ENCODE results near the gene RIMKLA.

Gene RIMKLA

GRCh38 chr1:42418516-42418915 is 37.9 kb downstream of the RIMKLA start:
- H3K9me3 ChIP-seq (ENCODE audit: insufficient read depth, low read depth, low read length): no peaks in the 10 kb centered on the region
- no peak overlapping the region for H3K9ac ChIP-seq (ENCODE audit: low read depth, low read length)
- H3K27ac ChIP-seq (ENCODE audit: low read length): no peak overlapping the region
- peaks cover 12% of the 10 kb centered on the region for H3K4me1 ChIP-seq (ENCODE audit: insufficient read depth, low read length)
- no peak overlapping the region for H3K4me3 ChIP-seq (ENCODE audit: low read length)
- no peaks in the 10 kb centered on the region for H3K27me3 ChIP-seq (ENCODE audit: insufficient read depth, low read length)
- H3K36me3 ChIP-seq (ENCODE audit: insufficient read depth, low read depth, low read length): no peaks in the 10 kb centered on the region

DNA sequence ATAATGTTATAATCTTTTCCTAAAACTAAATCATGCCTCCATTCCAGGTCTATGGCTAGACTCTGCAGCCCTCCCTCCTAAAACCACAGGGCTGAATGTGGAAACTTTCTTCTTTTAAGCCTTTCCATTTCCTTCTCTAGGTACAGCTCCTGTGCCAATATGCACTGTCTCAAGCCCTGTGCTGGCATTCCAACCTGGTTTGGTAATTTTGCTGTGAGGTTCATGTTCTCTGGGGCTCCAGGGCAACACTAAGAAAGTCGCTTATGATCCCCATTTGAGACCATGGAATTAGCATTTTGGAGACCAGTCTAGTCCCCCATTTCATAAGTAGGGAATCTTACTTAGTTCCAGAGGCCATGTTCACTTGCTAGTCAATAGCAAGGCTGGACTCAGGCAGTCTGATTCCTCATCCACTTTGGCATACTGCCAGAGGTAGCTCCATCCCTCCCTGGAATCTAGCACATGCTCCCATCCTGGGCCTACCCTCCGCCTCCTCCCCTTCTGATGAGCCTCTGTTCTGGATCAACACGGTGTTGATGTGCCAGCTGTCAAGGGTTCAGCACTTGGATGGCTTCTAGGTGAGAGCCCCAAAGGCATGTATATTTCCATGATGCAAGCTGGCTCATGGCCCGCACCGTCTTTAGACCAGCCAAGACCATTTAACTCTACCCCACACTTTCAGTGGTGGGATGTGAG is 38.7 kb downstream of the RIMKLA start:
- Histone ChIP-seq H3K9ac (ENCODE audit: low read depth, low read length) (no peak overlapping the region), H3K27ac (ENCODE audit: low read length) (no peak overlapping the region)

GRCh38 chr1:42420121-42420520 is 39.5 kb downstream of the RIMKLA start:
- no peak overlapping the region for H3K27ac ChIP-seq (ENCODE audit: low read length)
- no peaks in the 10 kb centered on the region for H3K36me3 ChIP-seq (ENCODE audit: insufficient read depth, low read depth, low read length)
- peaks cover 12% of the 10 kb centered on the region for H3K4me1 ChIP-seq (ENCODE audit: insufficient read depth, low read length)
- H3K27me3 ChIP-seq (ENCODE audit: insufficient read depth, low read length): no peaks in the 10 kb centered on the region
- H3K4me3 ChIP-seq (ENCODE audit: low read length): no peak overlapping the region
- no peaks in the 10 kb centered on the region for H3K9me3 ChIP-seq (ENCODE audit: insufficient read depth, low read depth, low read length)
- H3K9ac ChIP-seq (ENCODE audit: low read depth, low read length): no peak overlapping the region

More for the DNA sequence above, 38.7 kb downstream of the RIMKLA start:
- Histone ChIP-seq H3K9me3 (ENCODE audit: insufficient read depth, low read depth, low read length) (no peaks in the 10 kb centered on the region), H3K4me1 (ENCODE audit: insufficient read depth, low read length) (peaks cover 12% of the 10 kb centered on the region), H3K27me3 (ENCODE audit: insufficient read depth, low read length) (no peaks in the 10 kb centered on the region), H3K4me3 (ENCODE audit: low read length) (no peak overlapping the region), H3K36me3 (ENCODE audit: insufficient read depth, low read depth, low read length) (no peaks in the 10 kb centered on the region)

DNA sequence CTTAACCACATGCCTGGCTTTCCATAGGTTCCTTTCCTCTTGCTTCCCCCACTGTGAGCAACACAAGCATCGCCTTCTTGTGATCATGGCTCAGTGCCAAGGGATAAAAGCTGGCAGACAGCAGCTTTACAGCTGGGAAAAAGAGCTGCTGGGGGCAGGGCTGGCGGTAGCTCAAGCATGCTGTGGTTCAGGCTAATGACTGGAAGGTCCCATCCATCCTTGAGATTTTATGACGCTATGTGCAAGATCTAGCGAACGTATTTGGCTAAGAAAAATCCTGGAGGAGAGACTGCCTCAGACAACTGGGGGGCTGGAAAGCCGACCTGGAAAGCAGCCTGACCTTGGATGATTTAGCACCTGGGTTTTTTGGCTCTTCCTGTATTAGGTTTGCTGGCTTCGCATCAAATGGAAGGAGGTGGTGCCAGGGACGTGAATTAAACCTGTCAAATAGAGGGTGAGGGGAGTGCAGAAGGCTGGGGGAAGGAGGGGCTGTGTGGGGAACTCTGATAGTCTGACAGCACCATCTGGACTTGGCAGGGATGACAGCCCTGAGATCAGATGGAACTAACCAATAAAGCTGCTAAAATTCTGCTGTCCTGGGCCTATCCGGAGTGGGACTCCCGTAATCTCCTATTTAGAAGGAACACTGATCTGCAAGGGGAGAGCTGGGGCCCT is 40.5 kb downstream of the RIMKLA start:
- no peaks in the 10 kb centered on the region for H3K36me3 ChIP-seq (ENCODE audit: insufficient read depth, low read depth, low read length)
- no peak overlapping the region for H3K27ac ChIP-seq (ENCODE audit: low read length)
- H3K27me3 ChIP-seq (ENCODE audit: insufficient read depth, low read length): no peaks in the 10 kb centered on the region

GRCh38 chr1:42422737-42423136 is 42.1 kb downstream of the RIMKLA start:
- H3K36me3 ChIP-seq (ENCODE audit: insufficient read depth, low read depth, low read length): no peaks in the 10 kb centered on the region
- no peak overlapping the region for H3K27ac ChIP-seq (ENCODE audit: low read length)
- no peaks in the 10 kb centered on the region for H3K27me3 ChIP-seq (ENCODE audit: insufficient read depth, low read length)
- peaks cover 11% of the 10 kb centered on the region for H3K4me1 ChIP-seq (ENCODE audit: insufficient read depth, low read length)
- no peaks in the 10 kb centered on the region for H3K9me3 ChIP-seq (ENCODE audit: insufficient read depth, low read depth, low read length)
- H3K4me3 ChIP-seq (ENCODE audit: low read length): no peak overlapping the region
- no peak overlapping the region for H3K9ac ChIP-seq (ENCODE audit: low read depth, low read length)

More for the DNA sequence above, 40.5 kb downstream of the RIMKLA start:
- H3K9ac ChIP-seq (ENCODE audit: low read depth, low read length): no peak overlapping the region
- no peak overlapping the region for H3K4me3 ChIP-seq (ENCODE audit: low read length)
- no peaks in the 10 kb centered on the region for H3K9me3 ChIP-seq (ENCODE audit: insufficient read depth, low read depth, low read length)
- H3K4me1 ChIP-seq (ENCODE audit: insufficient read depth, low read length): peaks cover 12% of the 10 kb centered on the region

- Histone ChIP-seq H3K36me3 (ENCODE audit: insufficient read depth, low read depth, low read length) (no peaks in the 10 kb centered on the region), H3K9ac (ENCODE audit: low read depth, low read length) (no peak overlapping the region), H3K4me1 (ENCODE audit: insufficient read depth, low read length) (peaks cover 3% of the 10 kb centered on the region; the same call in 1 of the 2 replicates), H3K27me3 (ENCODE audit: insufficient read depth, low read length) (no peaks in the 10 kb centered on the region), H3K27ac (ENCODE audit: low read length) (no peak overlapping the region), H3K4me3 (ENCODE audit: low read length) (no peak overlapping the region), H3K9me3 (ENCODE audit: insufficient read depth, low read depth, low read length) (no peaks in the 10 kb centered on the region)
Measured at GRCh38 chr1:42423681-42424080, 43.1 kb downstream of the RIMKLA start.

GRCh38 chr1:42424201-42424600 is 43.6 kb downstream of the RIMKLA start:
- H3K9me3 ChIP-seq (ENCODE audit: insufficient read depth, low read depth, low read length): no peaks in the 10 kb centered on the region
- no peak overlapping the region for H3K9ac ChIP-seq (ENCODE audit: low read depth, low read length)
- H3K27me3 ChIP-seq (ENCODE audit: insufficient read depth, low read length): no peaks in the 10 kb centered on the region
- H3K4me3 ChIP-seq (ENCODE audit: low read length): no peak overlapping the region
- 0 out of 2 replicates have a peak, but pooled peaks cover 3% of the 10 kb centered on the region for H3K4me1 ChIP-seq (ENCODE audit: insufficient read depth, low read length)
- H3K36me3 ChIP-seq (ENCODE audit: insufficient read depth, low read depth, low read length): no peaks in the 10 kb centered on the region
- no peak overlapping the region for H3K27ac ChIP-seq (ENCODE audit: low read length)

DNA sequence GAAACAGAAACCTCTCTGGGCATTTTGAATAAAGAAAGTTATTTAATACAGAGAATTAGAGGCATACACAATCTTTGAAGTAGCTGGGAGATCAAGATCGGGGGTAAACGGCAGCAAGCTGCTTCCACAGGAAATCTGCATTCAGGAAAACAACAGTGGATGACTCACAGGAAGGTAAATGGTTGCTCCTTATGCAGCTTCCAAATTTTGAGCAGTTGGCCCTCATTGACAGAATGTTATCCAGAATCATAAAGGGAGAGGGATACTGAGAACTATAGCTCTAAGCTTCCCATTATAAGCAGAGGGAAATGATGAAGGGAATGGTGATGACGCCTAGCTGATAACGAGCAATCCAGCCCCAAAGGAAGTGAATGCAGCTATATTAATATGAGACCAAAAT is 46.6 kb downstream of the RIMKLA start:
- Histone ChIP-seq H3K27ac (ENCODE audit: low read length) (no peak overlapping the region), H3K9me3 (ENCODE audit: insufficient read depth, low read depth, low read length) (no peaks in the 10 kb centered on the region), H3K4me1 (ENCODE audit: insufficient read depth, low read length) (0 out of 2 replicates have a peak, but pooled peaks cover 3% of the 10 kb centered on the region), H3K4me3 (ENCODE audit: low read length) (no peak overlapping the region), H3K27me3 (ENCODE audit: insufficient read depth, low read length) (no peaks in the 10 kb centered on the region), H3K9ac (ENCODE audit: low read depth, low read length) (no peak overlapping the region), H3K36me3 (ENCODE audit: insufficient read depth, low read depth, low read length) (no peaks in the 10 kb centered on the region)

DNA sequence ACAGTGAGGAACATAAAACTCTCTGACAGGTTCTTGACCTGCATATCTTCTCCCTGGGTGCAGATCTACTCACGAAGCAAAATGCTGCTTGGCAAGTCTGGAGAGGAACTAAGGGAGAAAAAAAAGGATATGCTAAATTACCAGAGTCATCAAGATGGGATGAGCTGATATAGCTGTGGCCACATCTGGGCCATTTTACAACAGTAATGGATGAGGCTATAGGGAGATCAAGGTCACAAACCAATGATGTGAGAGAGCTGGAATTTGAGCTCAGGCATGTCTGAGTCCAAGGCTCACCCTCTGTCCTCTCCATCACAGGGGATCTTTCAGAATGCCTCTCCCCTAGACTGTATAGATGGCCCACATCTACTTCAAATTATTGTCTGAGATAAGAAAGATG is 49.0 kb downstream of the RIMKLA start:
- H3K27me3 ChIP-seq (ENCODE audit: insufficient read depth, low read length): no peaks in the 10 kb centered on the region
- no peak overlapping the region for H3K27ac ChIP-seq (ENCODE audit: low read length)
- H3K36me3 ChIP-seq (ENCODE audit: insufficient read depth, low read depth, low read length): no peaks in the 10 kb centered on the region
- no peak overlapping the region for H3K9ac ChIP-seq (ENCODE audit: low read depth, low read length)
- no peaks in the 10 kb centered on the region for H3K9me3 ChIP-seq (ENCODE audit: insufficient read depth, low read depth, low read length)
- H3K4me3 ChIP-seq (ENCODE audit: low read length): no peak overlapping the region
- H3K4me1 ChIP-seq (ENCODE audit: insufficient read depth, low read length): 0 out of 2 replicates have a peak, but pooled peaks cover 3% of the 10 kb centered on the region

- no peak overlapping the region for H3K27ac ChIP-seq (ENCODE audit: low read length)
- no peaks in the 10 kb centered on the region for H3K36me3 ChIP-seq (ENCODE audit: insufficient read depth, low read depth, low read length)
- no peaks in the 10 kb centered on the region for H3K27me3 ChIP-seq (ENCODE audit: insufficient read depth, low read length)
- H3K4me3 ChIP-seq (ENCODE audit: low read length): no peak overlapping the region
- 0 out of 2 replicates have a peak, but pooled peaks cover 3% of the 10 kb centered on the region for H3K4me1 ChIP-seq (ENCODE audit: insufficient read depth, low read length)
- H3K9ac ChIP-seq (ENCODE audit: low read depth, low read length): no peak overlapping the region
- H3K9me3 ChIP-seq (ENCODE audit: insufficient read depth, low read depth, low read length): no peaks in the 10 kb centered on the region
Measured at GRCh38 chr1:42430286-42431135, 49.9 kb downstream of the RIMKLA start.

- Histone ChIP-seq H3K36me3 (ENCODE audit: insufficient read depth, low read depth, low read length) (no peaks in the 10 kb centered on the region), H3K9ac (ENCODE audit: low read depth, low read length) (no peak overlapping the region), H3K9me3 (ENCODE audit: insufficient read depth, low read depth, low read length) (no peaks in the 10 kb centered on the region), H3K4me1 (ENCODE audit: insufficient read depth, low read length) (0 out of 2 replicates have a peak, but pooled peaks cover 3% of the 10 kb centered on the region), H3K27ac (ENCODE audit: low read length) (no peak overlapping the region), H3K4me3 (ENCODE audit: low read length) (no peak overlapping the region), H3K27me3 (ENCODE audit: insufficient read depth, low read length) (no peaks in the 10 kb centered on the region)
Measured at GRCh38 chr1:42431514-42431913, 50.9 kb downstream of the RIMKLA start.

All from iPS-20b (cell line).